ENCODE measurements around the gene HHATL.

HHATL gene

GRCh38 chr3:42717306-42717705 lies 14.7 kb upstream of the HHATL start:
- DNase-seq (ENCODE audit: low read depth), result no peak
- H3K4me3 ChIP-seq (ENCODE audit: low read depth, low read length), result no peak overlapping the region

- H3K4me3 ChIP-seq (ENCODE audit: low read depth, low read length), result no peak overlapping the region
- no peak for DNase-seq (ENCODE audit: low read depth)
Observed at GRCh38 chr3:42714171-42714852, 11.7 kb upstream of the HHATL start.

- no peak overlapping the region for H3K4me3 ChIP-seq (ENCODE audit: low read depth, low read length)
- no peak for DNase-seq (ENCODE audit: low read depth)
Observed at GRCh38 chr3:42713747-42714146, 11.1 kb upstream of the HHATL start.

GRCh38 chr3:42712688-42713372 lies 10.2 kb upstream of the HHATL start:
- DNase-seq (ENCODE audit: low read depth), result no peak
- H3K4me3 ChIP-seq (ENCODE audit: low read depth, low read length), result no peak overlapping the region

GRCh38 chr3:42712344-42712648 lies 9.7 kb upstream of the HHATL start:
- H3K4me3 ChIP-seq (ENCODE audit: low read depth, low read length), result no peak overlapping the region
- no peak for DNase-seq (ENCODE audit: low read depth)

- no peak for DNase-seq (ENCODE audit: low read depth)
- no peak overlapping the region for H3K4me3 ChIP-seq (ENCODE audit: low read depth, low read length)
Observed at GRCh38 chr3:42711491-42712343, 9.1 kb upstream of the HHATL start.

GRCh38 chr3:42710323-42711021 lies 7.9 kb upstream of the HHATL start:
- H3K4me3 ChIP-seq (ENCODE audit: low read depth, low read length), result no peak overlapping the region
- DNase-seq (ENCODE audit: low read depth), result no peak

GRCh38 chr3:42709621-42710020 lies 7.0 kb upstream of the HHATL start:
- no peak overlapping the region for H3K4me3 ChIP-seq (ENCODE audit: low read depth, low read length)
- no peak for DNase-seq (ENCODE audit: low read depth)

GRCh38 chr3:42708611-42709151 lies 6.1 kb upstream of the HHATL start:
- H3K4me3 ChIP-seq (ENCODE audit: low read depth, low read length), result no peak overlapping the region
- DNase-seq (ENCODE audit: low read depth), result no peak

- no peak overlapping the region for H3K4me3 ChIP-seq (ENCODE audit: low read depth, low read length)
- no peak for DNase-seq (ENCODE audit: low read depth)
Observed at GRCh38 chr3:42707620-42708355, 5.2 kb upstream of the HHATL start.

GRCh38 chr3:42706721-42707619 lies 4.4 kb upstream of the HHATL start:
- no peak for DNase-seq (ENCODE audit: low read depth)

GRCh38 chr3:42705962-42706585 lies 3.5 kb upstream of the HHATL start:
- no peak for DNase-seq (ENCODE audit: low read depth)
- no peak overlapping the region for H3K4me3 ChIP-seq (ENCODE audit: low read depth, low read length)

More at GRCh38 chr3:42706721-42707619, 4.4 kb upstream of the HHATL start:
- H3K4me3 ChIP-seq (ENCODE audit: low read depth, low read length), result no peak overlapping the region

- no peak overlapping the region for H3K4me3 ChIP-seq (ENCODE audit: low read depth, low read length)
- DNase-seq (ENCODE audit: low read depth), result no peak
Observed at GRCh38 chr3:42705058-42705767, 2.6 kb upstream of the HHATL start.

- DNase-seq (ENCODE audit: low read depth), result no peak
- H3K4me3 ChIP-seq (ENCODE audit: low read depth, low read length), result no peak overlapping the region
Observed at GRCh38 chr3:42704136-42704841, 1.7 kb upstream of the HHATL start.

GRCh38 chr3:42703695-42704025 lies 1.1 kb upstream of the HHATL start:
- DNase-seq (ENCODE audit: low read depth), result no peak
- H3K4me3 ChIP-seq (ENCODE audit: low read depth, low read length), result no peak overlapping the region

GRCh38 chr3:42702982-42703694 lies 540 bp upstream of the HHATL start:
- no peak overlapping the region for H3K4me3 ChIP-seq (ENCODE audit: low read depth, low read length)
- no peak for DNase-seq (ENCODE audit: low read depth)

All from skeletal muscle cell (primary cell).